ENCODE measurements around the gene HSPG2.

GRCh38 chr1:21952786-21953520 is 15.8 kb upstream of the HSPG2 start:
- TF ChIP-seq CTCF (IDR thresholded peaks at IDR 0.05) (no peak), POLR2A (IDR thresholded peaks at IDR 0.05) (no peak)

Measured in ovary (tissue), 3 donors.